NCI-H1092 (cell line): ENCODE data around the gene NKD1.
"Not testable (repeated sequence)": the region's sequence is repeated elsewhere in the genome, so short reads cannot be mapped to it uniquely, and the experiment has no call there.

Experiments used
- DNase-seq: peaks from one replicate; lab custom pipeline; 2025; lab: John Stamatoyannopoulos, UW

Gene NKD1

DNA sequence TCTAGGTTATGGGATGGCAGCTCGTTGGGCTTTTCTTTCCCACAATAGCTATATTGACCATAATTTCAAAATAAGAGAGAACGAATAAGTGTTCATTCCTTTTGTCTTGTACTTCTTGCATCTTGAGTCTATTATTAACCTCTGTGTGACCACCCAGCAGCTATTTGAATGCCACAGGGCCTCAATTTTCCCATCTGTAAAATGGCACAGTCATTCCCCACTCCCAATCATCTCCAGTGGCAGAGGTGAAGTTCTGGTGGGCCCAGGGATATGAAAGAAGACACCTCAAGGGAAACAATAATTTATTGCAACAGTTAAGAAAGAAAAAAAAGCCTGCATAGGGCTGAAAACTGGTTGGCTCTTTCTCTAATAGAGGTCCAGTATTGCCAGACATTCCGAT is 28.6 kb upstream of the NKD1 start:
- no peak for DNase-seq

DNA sequence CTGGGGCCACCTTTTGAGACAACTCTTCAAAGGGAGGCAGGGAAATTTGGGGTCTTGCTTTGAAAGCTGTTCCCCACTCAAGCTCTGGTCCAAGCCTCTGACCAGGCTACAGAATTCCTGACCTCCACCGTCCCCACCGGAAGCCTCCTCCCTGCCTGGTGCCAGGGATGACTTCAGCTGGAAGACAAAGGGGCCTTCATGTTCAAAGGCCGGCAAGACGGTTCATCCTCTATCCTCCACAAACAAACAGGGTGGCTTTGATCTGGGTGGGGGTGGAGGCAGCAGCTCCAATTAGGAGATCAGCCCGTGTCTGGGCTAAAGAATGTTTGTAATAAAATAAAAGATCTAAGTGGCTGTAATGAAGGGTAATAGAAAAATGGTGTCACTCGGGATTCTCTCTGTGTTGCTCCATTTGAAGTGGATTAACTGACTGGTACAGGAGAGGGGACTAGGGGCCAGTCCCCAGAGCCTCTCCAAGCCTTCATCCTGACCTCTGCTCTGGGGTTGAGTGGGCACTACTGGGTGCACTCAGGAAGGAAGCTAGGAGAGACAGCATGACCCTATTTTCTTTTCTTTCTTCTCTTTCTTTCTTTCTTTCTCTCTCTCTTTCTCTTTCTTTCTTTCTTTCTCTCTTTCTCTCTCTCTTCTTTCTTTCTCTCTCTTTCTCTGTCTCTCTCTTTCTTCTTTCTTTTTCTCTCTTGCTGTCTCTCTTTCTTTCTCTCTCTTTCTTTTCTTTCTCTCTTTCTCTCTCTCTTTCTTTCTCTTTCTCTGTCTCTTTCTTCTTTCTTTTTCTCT is 27.5 kb upstream of the NKD1 start:
- no peak for DNase-seq

DNA sequence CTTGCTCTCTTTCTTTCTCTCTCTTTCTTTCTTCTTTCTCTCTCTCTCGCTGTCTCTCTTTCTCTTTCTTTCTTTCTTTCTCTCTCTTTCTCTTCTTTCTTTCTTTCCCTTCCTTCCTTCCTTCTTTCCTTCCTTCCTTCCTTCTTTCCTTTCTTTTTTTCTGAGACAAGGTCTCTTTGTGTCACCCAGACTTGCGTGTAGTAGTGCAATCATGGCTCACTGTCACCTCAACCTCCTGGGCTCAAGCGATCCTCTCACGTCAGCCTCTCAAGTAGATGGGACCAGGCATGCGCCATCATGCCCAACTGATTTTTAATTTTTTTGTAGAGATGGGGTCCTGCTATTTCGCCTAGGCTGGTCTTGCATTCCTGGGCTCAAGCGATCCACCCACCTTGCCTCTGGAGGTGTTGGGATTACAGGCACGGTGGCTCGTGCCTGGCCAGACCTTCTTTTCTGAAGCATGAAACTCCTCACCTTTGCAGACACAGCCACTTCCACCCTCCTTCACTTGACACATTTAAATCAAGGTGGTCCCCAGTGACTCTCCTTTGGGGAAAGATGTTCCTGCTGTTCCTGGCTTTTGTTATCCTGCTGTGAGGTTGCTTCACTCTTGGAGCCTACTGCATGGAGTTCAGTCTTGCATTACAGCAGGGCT is 26.8 kb upstream of the NKD1 start:
- no peak for DNase-seq

DNA sequence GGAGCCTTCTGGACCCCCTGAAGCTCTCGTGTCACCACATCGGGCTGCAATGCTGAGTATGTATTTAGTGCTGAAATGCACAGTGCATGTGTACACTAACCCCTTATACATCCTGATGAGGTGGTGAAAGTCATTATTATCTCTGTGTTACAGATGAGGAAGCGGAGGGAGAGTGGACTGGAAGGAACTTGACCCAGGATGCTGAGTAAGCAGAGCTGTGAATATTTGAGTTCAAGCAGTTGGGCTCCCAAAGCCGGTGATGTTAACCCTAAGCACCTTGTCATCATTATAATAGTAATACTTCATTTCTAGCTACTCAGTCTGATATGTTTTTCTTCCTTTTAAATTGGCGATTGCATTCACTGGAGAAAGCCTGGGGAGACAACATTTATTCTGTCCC is 25.9 kb upstream of the NKD1 start:
- DNase-seq = no peak

DNA sequence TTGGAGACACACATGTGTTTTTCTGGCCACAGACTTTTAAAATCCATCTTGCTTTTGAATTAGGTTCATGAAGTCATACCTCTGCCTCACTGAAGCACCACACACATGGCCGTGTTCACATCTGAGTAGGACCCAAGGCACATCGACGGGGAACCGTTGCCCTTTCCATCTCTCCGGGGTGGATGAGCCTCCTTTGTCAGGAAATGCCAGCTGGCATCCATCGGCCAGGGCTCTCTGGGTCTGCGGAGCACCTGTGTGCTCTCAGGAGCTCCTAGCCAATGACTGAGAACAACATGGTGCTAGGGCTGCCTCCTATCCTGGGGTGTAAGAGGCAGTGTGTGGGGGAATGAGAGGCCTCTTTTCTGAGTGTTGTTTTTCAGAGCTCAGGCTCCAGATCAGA is 24.5 kb upstream of the NKD1 start:
- no peak for DNase-seq

DNA sequence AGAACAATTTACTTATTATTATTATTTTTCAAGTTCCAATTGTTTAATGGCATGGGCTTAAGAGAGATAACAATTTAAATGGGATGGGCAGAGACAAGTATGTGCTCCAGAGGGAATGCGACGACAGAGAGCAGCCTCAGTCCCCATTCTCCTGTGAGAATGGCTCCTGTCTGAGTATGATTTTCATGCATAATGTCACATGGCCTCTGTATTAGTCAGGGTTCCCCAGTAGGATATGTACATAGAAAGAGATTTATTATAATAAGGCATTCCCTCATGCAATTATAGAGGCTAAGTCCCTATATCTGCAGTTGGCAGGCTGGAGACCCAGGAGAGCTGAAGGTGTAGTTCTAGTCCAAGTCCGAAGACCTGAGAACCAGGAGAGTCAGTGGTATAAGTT is 22.9 kb upstream of the NKD1 start:
- no peak for DNase-seq

DNA sequence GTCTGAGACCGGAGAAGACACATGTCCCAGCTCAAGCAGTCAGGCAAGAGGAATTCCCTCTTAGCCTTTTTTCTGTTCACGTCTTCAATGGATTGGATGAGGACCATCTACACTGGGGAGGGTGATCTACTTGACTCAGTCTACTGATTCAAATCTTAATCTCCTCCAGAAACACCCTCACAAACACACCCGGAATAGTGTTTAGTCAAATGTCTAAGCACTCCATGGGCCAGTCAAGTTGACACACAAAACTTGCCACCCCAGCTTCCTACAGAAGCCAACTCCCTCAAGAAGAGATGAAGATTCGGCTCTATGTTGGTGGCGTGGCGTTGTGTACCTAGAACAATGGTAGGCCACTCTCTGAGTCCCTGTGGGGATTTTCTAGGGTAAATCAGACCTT is 22.5 kb upstream of the NKD1 start:
- no peak for DNase-seq

DNA sequence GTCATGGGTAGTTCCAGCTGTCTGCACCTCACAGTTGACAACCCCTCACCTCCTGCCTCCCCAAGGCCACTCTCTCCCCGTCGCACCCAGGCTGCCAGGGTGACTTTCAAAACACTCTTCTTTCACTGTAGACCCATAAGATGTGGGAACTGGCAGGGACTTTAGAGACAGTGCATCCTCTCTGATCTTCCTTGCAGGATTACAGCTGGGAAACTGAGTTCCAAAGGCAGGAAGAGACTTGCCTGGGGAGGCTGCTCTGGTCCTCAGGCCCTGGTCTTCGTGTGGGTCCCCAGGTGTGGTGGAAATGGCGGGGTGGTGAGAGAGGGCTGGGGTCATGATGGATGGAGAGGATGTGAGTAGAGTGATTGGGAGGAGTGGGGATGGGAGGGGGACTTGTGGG is 21.9 kb upstream of the NKD1 start:
- no peak for DNase-seq

DNA sequence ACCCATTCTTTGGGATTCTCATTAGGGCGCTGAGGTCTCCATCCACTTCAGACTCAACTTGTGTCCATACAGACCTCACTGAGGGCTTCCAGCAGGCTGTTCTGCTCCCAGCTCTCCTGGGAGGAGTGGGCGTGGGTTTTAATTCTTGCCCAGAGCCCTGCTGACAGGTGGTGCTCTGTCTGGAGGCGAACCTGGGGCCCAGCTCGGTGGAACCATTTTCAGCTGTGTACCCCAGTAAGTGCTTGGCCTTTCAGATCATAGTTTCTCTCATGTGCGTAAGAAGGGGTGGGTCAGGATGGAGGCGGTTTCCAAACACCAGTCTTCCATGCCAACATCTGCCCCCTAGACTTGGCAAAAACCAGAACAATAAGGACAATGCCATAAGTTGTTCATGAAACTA is 21.4 kb upstream of the NKD1 start:
- no peak for DNase-seq

DNA sequence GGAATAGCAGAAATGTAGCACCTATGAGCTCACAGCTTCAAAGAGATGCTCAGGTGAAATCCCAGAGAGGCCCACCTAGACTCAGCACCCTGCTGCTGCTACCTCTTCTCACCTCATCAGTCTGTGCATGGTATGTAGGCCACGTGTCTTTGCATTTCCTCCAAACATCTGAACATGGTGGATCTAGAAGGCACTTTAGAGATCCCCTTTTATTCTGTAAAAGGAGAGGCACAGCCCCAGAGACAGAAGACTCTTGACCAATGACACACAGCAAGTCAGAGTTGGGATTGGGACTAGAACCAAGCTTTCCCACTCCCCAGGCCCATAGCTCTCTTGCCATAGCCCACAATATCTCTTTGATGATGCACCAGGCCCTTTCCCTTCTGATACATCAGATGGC is 19.4 kb upstream of the NKD1 start:
- no peak for DNase-seq

DNA sequence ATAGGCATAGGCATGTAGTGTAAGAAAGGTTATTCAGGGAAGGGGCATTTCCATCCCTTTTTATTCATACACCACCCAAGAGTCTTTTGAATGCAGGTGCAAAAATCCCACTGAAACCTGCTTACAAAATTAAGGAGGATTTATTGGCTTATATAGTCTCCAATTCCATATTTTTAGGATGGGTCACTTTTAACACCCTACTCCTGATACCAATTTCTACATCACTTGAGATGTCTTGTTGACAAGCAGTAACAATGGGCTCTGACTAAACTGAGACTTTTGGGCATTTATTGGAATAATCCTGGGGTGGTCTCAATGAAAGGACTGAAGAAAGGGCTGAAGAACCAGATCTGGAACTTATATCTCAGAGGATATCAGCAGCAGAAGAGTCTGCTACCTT is 18.9 kb upstream of the NKD1 start:
- no peak for DNase-seq

DNA sequence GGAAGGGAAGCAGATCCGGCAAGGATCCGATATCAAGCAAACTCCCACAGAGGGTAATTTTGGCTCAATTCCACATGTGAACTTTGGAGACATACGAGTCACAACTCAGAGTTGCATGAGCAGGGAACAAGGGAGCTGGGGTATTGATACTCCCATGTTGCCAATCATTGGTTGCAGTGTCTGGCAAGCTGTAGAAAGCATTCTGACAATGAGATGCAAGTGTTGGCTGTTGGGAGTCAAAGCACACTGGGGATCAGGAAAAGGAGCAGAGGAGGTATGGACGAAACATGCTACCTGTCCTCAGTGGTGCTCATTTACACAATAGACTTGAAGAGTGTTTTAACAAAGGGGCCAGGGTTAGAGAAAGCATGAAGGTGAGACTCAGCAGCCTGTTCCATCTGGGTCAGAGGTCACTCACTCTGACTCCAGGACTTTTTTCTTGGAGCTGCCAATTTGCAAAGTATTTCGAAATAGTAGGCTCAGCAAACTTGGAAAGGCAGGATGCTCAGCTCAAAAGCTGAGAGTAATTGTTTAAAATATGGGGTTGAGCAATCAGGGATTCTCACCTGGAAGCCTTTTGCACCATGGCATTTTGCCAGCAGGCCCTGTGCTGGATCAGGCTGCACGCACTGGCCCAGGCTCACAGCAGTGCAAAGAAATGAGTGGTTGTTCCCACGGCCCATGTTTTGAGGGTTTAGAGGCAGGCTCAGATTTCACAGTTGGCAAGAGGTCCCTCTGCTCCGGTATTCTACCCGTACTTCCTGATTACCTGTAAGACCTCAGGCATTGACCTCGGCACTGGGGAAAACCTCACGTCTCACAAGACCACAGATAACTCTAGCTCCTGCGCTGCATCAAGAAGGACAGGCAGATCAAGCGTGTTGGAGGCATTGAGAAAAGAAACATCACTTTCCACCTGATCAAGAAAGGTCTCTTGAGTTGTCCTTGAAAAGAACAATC is 17.6 kb upstream of the NKD1 start:
- DNase-seq = no peak

DNA sequence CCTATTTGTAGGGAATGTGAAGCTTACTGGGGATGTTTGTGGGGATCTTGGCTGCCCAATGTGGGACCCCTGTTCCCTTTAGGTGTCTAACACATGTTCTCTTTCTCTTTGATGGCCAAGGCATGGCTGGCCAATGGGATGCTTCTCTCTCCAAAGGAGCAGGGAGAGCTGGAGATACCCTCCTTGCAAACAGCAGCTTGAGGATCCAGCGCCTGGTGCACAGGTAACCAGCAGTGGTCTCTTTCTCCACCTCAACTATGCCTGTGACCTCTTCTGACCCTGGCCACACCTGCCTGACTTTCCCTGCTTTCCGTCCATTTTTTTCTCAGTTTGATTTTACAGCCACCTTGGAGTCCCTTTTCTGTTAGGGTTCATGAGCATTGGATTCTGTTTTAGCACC is 16.8 kb upstream of the NKD1 start:
- DNase-seq = no peak

DNA sequence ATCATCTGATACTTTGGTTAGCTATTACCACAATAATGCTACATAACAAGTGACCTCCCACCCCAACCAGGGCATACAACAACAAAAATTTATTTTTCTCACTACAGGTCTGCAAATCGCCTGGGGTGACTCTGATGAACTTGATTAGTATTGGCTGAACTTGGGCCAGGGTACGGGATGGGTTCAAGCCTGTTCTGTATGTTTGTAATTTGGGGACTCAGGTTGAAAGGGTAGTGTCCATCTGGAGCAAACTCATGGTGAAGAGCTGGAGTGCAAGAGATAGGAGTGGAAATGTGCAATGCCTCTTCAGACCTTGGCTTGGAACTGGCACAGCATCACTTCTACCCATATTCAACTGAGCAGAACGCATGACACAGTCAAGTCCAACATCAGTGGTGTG is 16.3 kb upstream of the NKD1 start:
- no peak for DNase-seq

DNA sequence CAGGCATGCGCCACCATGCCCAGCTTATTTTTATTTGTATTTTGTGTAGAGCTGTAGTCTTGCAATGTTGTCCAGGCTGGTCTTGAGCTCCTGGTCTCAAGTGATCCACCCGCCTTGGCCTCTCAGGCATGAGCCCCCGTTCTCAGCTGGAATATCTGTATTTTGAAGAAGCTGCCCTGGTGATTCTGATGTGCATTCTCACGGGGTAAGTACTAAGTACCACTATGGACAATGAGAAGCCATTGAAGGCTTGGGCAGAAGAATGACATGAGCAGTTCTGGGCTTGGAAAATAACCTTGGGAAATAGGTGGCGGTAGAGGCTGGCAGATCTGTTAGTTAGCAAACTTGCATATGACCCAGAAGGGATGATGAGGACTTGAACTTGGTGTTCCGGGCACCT is 15.6 kb upstream of the NKD1 start:
- no peak for DNase-seq

DNA sequence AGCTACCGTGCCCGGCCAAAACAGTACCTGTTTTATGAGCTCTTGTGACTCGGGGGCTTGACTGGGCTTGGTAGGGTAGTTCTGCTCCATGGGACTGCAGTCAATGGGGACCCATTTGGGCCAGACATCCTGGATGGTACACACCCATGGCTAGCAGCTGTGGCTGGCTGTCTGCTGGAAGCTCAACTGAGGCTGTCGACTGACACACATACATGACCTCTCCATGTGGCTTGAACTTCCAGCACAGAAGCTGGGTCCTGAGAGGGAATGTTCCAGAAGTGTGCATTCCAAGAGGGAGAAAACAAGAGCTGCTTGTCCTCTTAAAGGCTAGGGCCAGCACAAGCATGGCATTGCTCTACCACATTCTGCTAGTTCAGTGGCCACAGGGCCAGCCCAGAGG is 14.9 kb upstream of the NKD1 start:
- DNase-seq = no peak

DNA sequence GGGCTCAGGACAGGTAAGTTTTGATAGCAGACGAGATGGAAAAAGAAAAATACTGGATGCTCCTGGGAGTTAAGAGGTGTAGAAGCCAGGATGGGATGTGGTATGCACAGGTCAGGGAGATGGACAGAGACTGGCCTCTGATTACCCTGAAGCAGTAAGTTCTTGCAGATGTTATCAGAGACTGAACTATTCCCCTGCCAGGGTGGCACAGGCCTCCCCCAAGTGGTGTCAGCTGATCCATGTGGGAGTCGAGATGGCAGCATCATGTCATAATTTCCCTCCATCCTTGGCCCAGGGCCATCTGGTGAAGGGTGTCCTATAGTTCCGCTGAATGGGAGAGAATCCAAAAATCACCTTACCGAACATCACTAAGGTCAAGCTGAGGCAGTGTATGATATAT is 14.1 kb upstream of the NKD1 start:
- no peak for DNase-seq

DNA sequence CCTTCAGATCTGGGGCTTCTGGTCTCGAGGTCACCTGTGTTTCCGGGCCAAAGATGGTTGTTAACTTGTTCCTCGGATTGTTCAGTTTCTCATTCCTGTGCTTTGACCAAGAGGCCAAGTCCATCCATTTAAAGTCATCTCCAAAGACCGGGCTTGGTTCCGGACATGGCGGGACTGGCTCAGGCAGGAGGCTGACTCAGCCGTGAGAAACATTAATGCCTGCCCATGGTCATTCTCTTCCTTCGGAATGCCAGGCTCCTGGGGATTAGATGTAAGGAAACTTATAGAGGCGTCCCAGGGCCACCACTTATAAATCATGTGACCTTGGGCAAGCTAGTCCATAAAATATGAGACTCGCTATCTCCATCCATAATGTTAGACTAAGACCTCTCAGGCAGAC is 13.6 kb upstream of the NKD1 start:
- no peak for DNase-seq

DNA sequence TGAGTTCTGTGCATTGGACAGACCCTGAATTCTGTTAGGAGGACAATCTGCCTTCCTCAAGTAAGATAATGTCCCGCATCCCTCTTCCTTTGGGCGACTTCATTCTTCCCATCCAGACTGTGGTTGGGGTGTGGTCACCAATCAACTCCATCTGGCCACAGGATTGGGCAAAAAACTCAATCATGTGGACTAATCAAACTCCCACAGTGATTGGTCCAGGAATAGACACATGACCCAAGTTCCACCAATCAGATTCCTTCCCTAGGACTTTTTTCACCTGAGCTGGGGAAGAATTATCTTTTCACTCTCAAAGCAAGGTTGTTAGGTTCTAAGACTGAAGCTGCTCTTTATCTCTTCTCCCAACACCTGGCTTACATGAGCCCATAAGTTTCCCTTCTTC is 13.2 kb upstream of the NKD1 start:
- no peak for DNase-seq

DNA sequence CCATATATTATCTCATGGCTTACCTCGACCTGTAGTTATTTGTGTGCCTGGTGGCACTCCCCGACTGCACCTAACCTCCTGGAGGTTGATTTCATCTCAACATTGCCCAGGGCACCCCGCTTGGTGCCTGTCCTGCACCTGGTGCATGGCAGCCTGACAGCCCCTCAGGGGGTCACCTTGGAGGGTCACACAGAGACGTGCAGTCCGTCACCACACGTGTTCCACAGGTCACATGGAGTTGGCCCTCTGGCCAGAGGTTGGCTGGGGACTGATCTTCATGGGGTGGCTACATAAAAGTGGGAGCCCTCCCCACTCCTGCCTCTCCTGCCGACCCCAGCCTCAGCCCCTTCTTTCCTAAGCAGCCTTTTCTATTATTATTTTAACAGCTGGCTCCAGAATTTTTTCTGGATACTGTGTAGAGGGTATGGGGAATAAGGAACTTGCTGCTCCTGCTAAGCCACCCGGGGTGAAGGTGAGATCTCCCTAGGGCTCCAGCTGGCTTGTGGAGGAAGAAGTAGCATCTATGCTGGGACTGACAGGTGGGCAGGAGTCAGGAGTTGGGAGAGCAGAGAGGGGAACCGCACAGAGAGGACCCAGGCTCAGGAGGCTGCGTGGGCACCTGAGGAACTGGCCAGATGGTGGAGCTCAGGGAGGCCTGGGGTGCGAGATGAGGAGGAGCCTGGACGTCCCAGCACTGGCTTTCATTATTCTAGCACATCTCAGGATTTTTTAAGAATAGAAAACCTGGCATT is 12.5 kb upstream of the NKD1 start:
- DNase-seq = no peak

DNA sequence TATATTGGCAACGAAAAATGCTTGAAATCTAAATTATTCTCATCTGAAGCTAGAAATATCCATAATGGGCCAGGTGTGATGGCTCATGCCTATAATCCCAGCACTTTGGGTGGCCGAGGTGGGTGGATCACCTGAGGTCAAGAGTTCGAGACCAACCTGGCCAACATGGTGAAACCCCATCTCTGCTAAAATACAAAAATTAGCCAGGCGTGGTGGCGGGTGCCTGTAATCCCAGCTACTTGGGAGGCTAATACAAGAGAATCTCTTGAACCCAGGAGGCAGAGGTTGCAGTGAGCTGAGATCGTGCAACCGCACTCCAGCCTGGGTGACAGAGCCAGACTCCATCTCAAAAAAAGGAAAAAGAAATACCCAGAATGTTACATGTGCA is 11.9 kb upstream of the NKD1 start:
- DNase-seq = not testable (repeated sequence)
